Measurements from ENCODE around the gene PCDHAC2. TPM values are rescaled to one million over a fixed set of nuclear protein-coding genes. Genes with fewer than 3 reads are reported as not detected.

The PCDHAC2 gene
- polyA plus RNA-seq, 2 of the 4 experiments (the other 2 are of a cell fraction), result 1.2 to 5.3 TPM

- Histone ChIP-seq H3K9me3 (no peaks in the 10 kb centered on the region; the same call in 2 of the 3 replicates), H3K27ac (no peak overlapping the region), H3K4me1 (no peaks in the 10 kb centered on the region), H3K4me3 (no peak overlapping the region), H3K4me2 (no peak overlapping the region)
- 38% methylated on average over 6 of the region's 6 CpGs for WGBS (ENCODE audit: missing lambda C conversion rate)
- no peak for TF ChIP-seq HEYL (CRISPR knock-in tag; IDR thresholded peaks at IDR 0.05)
- TF ChIP-seq ZC3H11A (IDR thresholded peaks at IDR 0.05), result no peak
- TF ChIP-seq, protein P1, sequence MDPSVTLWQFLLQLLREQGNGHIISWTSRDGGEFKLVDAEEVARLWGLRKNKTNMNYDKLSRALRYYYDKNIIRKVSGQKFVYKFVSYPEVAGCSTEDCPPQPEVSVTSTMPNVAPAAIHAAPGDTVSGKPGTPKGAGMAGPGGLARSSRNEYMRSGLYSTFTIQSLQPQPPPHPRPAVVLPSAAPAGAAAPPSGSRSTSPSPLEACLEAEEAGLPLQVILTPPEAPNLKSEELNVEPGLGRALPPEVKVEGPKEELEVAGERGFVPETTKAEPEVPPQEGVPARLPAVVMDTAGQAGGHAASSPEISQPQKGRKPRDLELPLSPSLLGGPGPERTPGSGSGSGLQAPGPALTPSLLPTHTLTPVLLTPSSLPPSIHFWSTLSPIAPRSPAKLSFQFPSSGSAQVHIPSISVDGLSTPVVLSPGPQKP (IDR thresholded peaks at IDR 0.05; ENCODE audit: low read depth, low read length), result no peak
- TF ChIP-seq FOSL2 (IDR thresholded peaks at IDR 0.05), result no peak
- no peak for TF ChIP-seq FOSL2 (CRISPR knock-in tag; IDR thresholded peaks at IDR 0.05)
- TF ChIP-seq HDAC2 (IDR thresholded peaks at IDR 0.05), result no peak
- TF ChIP-seq HMGXB4 (CRISPR knock-in tag; IDR thresholded peaks at IDR 0.05; ENCODE audit: borderline replicate concordance), result no peak
- TF ChIP-seq HOXB5 (CRISPR knock-in tag; IDR thresholded peaks at IDR 0.05), result no peak
- no peak for TF ChIP-seq ZFP36 (IDR thresholded peaks at IDR 0.05; ENCODE audit: borderline replicate concordance, partially characterized antibody)
- TF ChIP-seq E2F6 (IDR thresholded peaks at IDR 0.05; ENCODE audit: borderline replicate concordance, low read depth), result no peak
- TF ChIP-seq, protein P2, sequence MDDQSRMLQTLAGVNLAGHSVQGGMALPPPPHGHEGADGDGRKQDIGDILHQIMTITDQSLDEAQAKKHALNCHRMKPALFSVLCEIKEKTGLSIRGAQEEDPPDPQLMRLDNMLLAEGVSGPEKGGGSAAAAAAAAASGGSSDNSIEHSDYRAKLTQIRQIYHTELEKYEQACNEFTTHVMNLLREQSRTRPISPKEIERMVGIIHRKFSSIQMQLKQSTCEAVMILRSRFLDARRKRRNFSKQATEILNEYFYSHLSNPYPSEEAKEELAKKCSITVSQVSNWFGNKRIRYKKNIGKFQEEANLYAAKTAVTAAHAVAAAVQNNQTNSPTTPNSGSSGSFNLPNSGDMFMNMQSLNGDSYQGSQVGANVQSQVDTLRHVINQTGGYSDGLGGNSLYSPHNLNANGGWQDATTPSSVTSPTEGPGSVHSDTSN (IDR thresholded peaks at IDR 0.05), result no peak
- ATAC-seq (no peak), DNase-seq (ENCODE audit: low read depth in 1 of 2, low spot score in 1 of 2) (no peak), FAIRE-seq (no peak)
- ChIA-PET CTCF (no interaction called here), POLR2A (no interaction called here)
Measured at GRCh38 chr5:140951636-140952035, 14.6 kb upstream of the PCDHAC2 start.

DNA sequence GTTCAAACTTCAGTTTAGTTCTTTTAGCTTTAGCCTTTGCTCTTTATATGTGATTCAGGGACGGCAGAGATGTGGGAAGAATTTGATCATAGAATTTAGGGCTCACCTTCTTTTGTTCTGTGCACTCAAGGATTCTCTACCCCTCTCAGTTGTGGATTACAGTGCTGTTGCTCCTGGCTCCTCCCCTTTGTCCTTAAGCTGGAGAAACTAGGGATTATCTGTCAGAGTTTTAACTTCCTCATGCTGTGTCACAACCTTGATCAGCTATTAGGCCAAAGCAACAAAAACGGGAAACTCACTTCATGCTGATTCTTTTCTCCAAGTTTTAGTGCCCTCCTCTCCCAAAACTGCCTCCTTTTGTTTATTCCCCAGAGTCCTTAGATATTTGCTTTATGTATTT, 13.0 kb upstream of the PCDHAC2 start:
- no peak for FAIRE-seq
- WGBS (ENCODE audit: missing lambda C conversion rate), result 10% methylated on average over 2 of the region's 2 CpGs
- Histone ChIP-seq H3K4me2 (no peak overlapping the region), H3K9me3 (no peaks in the 10 kb centered on the region; the same call in 2 of the 3 replicates), H3K4me3 (no peak overlapping the region), H3K4me1 (no peaks in the 10 kb centered on the region), H3K27ac (no peak overlapping the region)
- no peak for ATAC-seq
- TF ChIP-seq, protein P3, sequence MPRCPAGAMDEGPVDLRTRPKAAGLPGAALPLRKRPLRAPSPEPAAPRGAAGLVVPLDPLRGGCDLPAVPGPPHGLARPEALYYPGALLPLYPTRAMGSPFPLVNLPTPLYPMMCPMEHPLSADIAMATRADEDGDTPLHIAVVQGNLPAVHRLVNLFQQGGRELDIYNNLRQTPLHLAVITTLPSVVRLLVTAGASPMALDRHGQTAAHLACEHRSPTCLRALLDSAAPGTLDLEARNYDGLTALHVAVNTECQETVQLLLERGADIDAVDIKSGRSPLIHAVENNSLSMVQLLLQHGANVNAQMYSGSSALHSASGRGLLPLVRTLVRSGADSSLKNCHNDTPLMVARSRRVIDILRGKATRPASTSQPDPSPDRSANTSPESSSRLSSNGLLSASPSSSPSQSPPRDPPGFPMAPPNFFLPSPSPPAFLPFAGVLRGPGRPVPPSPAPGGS (IDR thresholded peaks at IDR 0.05), result no peak
- TF ChIP-seq KDM5A (IDR thresholded peaks at IDR 0.05) (no peak), ZNF302 (CRISPR knock-in tag; IDR thresholded peaks at IDR 0.05) (no peak), HEYL (CRISPR knock-in tag; IDR thresholded peaks at IDR 0.05) (no peak), SMC3 (IDR thresholded peaks at IDR 0.05) (no peak), JUNB (IDR thresholded peaks at IDR 0.05) (no peak), FOSB (CRISPR knock-in tag; IDR thresholded peaks at IDR 0.05) (no peak), MYC (IDR thresholded peaks at IDR 0.05; ENCODE audit: borderline replicate concordance, low read length) (no peak), RAD21 (conservative IDR thresholded peaks at IDR 0.05 in 1 of 2, IDR thresholded peaks at IDR 0.05 in 1 of 2) (no peak), HMGXB4 (CRISPR knock-in tag; IDR thresholded peaks at IDR 0.05; ENCODE audit: borderline replicate concordance) (no peak), NPAS2 (CRISPR knock-in tag; IDR thresholded peaks at IDR 0.05; ENCODE audit: borderline replicate concordance) (no peak), HOXB5 (CRISPR knock-in tag; IDR thresholded peaks at IDR 0.05) (no peak), ZSCAN20 (CRISPR knock-in tag; IDR thresholded peaks at IDR 0.05) (no peak), HDAC2 (IDR thresholded peaks at IDR 0.05) (no peak), FOXS1 (CRISPR knock-in tag; IDR thresholded peaks at IDR 0.05) (no peak), ZFP36 (IDR thresholded peaks at IDR 0.05; ENCODE audit: borderline replicate concordance, partially characterized antibody) (no peak), ZC3H11A (IDR thresholded peaks at IDR 0.05) (no peak), CHD4 (IDR thresholded peaks at IDR 0.05; ENCODE audit: borderline replicate concordance) (no peak)
- TF ChIP-seq, protein P2 (IDR thresholded peaks at IDR 0.05), result no peak
- TF ChIP-seq, protein P4, sequence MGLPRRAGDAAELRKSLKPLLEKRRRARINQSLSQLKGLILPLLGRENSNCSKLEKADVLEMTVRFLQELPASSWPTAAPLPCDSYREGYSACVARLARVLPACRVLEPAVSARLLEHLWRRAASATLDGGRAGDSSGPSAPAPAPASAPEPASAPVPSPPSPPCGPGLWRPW (IDR thresholded peaks at IDR 0.05), result no peak
- POLR2A ChIA-PET, result no interaction called here
- DNase-seq (ENCODE audit: low read depth in 1 of 2, low spot score in 1 of 2), result no peak
- CTCF ChIA-PET, result interaction anchor here (0.9 to 1.3 kb wide), 4 partner anchors 13 to 78 kb away, joined by 3 to 6 read pairs (median 4); partner anchors contain the start of genes PCDHA12, PCDHAC1 and PCDHAC2

Measured in A549 (cell line).